ENCODE data around the gene SUCLA2.

SUCLA2 gene

DNA sequence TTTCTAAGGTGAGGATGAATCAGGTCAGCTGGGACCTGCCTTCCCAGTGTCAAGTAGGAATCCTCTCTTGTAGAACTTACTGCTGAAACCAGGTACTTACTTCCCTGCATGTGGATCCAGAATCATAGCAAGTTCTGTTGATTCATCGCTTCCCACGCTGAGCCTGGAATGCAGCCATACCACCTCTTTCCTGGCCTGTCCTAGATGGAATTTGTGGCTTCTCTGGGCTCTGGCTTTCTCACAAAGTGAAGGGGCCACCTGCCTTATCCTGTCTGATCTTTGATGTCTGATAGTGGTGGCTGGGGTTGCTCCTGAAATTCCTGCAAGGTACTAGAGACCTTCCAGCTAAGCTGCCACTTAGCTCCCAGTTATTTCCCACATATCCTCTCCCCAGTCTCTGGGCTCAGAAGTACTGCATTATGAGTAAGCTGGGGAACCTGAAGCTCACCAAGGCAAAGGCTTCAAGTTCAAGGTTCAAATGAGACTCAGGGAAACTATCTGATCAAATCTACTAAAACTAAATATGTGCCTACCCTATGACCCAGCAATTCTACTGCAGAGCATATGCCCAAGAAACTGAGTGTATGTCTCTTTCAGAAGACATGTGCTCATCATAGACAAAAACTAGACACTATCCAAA, 103.5 kb downstream of the SUCLA2 start:
- DNase-seq, result no peak

DNA sequence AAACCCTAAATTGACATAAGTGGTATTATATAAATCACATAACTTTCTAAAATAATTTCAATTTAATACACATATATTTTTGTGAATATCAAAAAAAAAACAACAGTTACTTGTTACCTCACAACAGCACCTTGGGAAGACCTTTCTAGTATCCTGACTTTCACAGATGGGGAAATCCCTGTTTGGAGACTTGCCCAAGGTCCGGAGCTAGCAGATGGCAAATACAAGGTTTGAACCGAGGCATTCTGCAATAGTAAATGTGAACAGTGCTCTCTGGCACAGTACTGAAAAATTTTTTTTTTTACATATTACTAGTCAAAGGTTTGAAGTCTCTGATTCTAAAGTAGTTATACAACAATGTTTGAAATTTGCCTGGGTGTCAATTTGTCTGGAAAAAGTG, 104.5 kb downstream of the SUCLA2 start:
- no peak for DNase-seq

DNA sequence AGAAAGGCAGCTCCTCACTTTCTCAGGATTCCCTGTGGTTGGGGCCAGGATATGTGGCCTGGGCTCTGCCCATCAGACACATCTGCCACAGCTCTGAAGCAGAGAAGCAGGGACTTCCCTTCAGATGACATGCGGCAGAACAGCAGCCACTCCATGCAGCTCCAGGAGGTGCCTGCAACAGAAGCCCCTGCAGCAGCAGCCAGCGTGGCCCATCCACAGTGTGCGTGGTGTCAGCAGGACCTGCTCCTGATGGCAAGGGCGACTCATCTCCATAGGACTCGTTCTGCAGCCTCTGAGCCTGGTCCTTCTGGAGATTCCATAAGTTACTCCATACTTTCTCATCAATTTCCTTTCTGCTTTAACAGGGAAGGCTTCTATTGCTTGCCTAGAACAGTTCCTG, 105.0 kb downstream of the SUCLA2 start:
- no peak for DNase-seq

DNA sequence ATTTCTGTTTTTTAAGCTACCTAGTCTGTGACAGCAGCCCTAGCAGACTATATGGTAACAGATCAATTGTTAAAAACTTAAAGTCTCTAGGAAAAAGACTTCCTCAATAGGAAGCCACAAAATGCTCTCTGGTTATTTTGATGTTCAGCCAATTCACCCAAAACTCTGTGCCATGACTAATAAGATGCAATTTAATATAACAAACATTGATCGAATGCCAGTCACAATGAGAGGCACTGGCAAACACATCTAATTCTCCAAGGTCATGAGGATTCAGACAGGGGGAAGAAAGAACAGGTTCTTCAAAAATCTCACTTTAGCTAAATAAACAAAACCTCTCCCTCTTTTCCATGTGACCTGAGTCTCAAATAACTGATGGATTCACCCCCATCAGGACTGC, 107.5 kb downstream of the SUCLA2 start:
- DNase-seq, result no peak
